SIG-M5 (cell line): ENCODE data around the gene CORO1C.

ENCODE experiments used
- DNase-seq: peaks from one replicate; lab custom pipeline; 2025; lab: John Stamatoyannopoulos, UW

Gene CORO1C

GRCh38 chr12:108615918-108616317 lies 115.4 kb downstream of the CORO1C start:
- no peak for DNase-seq

- no peak for DNase-seq
These were observed 116.7 kb downstream of the CORO1C start for GRCh38 chr12:108614639-108615038.

GRCh38 chr12:108614041-108614440 lies 117.3 kb downstream of the CORO1C start:
- no peak for DNase-seq

- no peak for DNase-seq
These were observed 117.8 kb downstream of the CORO1C start for GRCh38 chr12:108613548-108613947.

- no peak for DNase-seq
These were observed 118.5 kb downstream of the CORO1C start for GRCh38 chr12:108612788-108613282.

GRCh38 chr12:108611884-108612415 lies 119.4 kb downstream of the CORO1C start:
- no peak for DNase-seq

- no peak for DNase-seq
These were observed 120.3 kb downstream of the CORO1C start for GRCh38 chr12:108610856-108611605.

GRCh38 chr12:108610336-108610815 lies 120.9 kb downstream of the CORO1C start:
- DNase-seq, result no peak

GRCh38 chr12:108609537-108610335 lies 121.6 kb downstream of the CORO1C start:
- DNase-seq, result no peak

GRCh38 chr12:108608616-108609015 lies 122.7 kb downstream of the CORO1C start:
- DNase-seq, result no peak

GRCh38 chr12:108607981-108608600 lies 123.2 kb downstream of the CORO1C start:
- no peak for DNase-seq

- no peak for DNase-seq
These were observed 124.8 kb downstream of the CORO1C start for GRCh38 chr12:108606492-108606891.

GRCh38 chr12:108605690-108606406 lies 125.5 kb downstream of the CORO1C start:
- DNase-seq, result no peak

GRCh38 chr12:108605000-108605689 lies 126.2 kb downstream of the CORO1C start:
- DNase-seq, result no peak

GRCh38 chr12:108604208-108604941 lies 126.9 kb downstream of the CORO1C start:
- no peak for DNase-seq

GRCh38 chr12:108603743-108604142 lies 127.6 kb downstream of the CORO1C start:
- no peak for DNase-seq

- DNase-seq, result no peak
These were observed 128.2 kb downstream of the CORO1C start for GRCh38 chr12:108602976-108603704.

- no peak for DNase-seq
These were observed 129.1 kb downstream of the CORO1C start for GRCh38 chr12:108602209-108602705.

- no peak for DNase-seq
These were observed 130.7 kb downstream of the CORO1C start for GRCh38 chr12:108600702-108601007.
